Measurements from ENCODE around the gene TSACC. TPM values are rescaled to one million over a fixed set of nuclear protein-coding genes. Genes with fewer than 3 reads are reported as not detected.
"Not testable (repeated sequence)": the region's sequence is repeated elsewhere in the genome, so short reads cannot be mapped to it uniquely, and the experiment has no call there.

Gene TSACC
- total RNA-seq, 1 experiment from 2014 or later: 9.4 TPM

- not testable (repeated sequence) for DNase-seq (ENCODE audit: low spot score)
Measured at GRCh38 chr1:156346035-156346434, 7.7 kb downstream of the TSACC start.

DNA sequence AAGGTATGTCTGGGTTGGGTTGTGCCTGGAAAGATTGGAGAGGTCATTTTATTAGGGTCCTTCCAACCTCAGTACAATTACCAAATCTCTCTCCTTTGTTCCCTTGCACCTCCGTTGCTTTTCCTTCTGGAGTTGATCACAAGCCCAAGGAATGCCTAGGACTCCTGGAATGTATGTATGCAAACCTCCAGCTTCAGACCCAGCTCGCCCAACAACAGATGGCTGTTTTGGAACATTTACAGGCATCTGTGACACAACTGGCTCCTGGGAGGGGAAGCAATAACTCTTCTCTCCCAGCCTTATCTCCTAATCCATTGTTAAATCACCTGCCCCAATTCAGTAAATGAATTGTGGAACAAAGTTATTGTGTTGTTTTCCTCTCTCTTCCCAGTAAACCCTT, 8.3 kb downstream of the TSACC start:
- DNase-seq (ENCODE audit: low spot score): peak; percentile 57

DNA sequence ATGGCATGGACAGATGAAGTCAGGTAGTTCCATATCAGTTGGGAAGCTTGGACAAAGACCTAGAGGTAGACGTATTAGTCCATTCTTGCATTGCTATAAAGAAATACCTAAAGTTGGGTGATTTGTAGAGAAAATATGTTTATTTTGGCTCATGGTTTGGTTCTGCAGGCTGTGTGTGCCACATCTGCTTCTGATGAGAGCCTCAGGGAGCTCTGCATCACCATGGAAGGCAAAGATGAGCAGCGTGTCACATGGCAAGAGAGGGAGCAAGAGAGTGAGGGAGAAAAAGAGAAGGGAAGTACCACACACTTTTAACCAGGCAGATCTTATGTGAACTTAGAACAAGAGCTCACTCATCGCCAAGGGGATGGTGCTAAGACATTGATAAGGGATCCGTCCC, 9.0 kb downstream of the TSACC start:
- no peak for DNase-seq (ENCODE audit: low spot score)

DNA sequence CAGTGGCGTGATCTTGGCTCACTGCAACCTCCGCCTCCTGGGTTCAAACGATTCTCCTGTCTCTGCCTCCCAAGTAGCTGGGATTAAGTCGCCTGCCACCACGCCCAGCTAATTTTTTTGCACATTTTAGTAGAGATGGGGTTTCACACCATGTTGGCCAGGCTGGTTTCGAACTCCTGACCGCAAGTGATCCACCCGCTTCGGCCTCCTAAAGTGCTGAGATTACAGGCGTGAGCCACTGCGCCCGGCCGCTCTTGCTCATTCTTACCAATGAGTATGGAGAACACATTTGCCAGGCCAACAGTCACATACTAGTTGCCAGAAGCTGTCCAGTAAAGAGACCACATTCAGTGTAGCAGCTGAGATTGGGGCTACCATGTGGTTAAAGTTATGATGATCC, 14.2 kb downstream of the TSACC start:
- DNase-seq (ENCODE audit: low spot score): not testable (repeated sequence)

DNA sequence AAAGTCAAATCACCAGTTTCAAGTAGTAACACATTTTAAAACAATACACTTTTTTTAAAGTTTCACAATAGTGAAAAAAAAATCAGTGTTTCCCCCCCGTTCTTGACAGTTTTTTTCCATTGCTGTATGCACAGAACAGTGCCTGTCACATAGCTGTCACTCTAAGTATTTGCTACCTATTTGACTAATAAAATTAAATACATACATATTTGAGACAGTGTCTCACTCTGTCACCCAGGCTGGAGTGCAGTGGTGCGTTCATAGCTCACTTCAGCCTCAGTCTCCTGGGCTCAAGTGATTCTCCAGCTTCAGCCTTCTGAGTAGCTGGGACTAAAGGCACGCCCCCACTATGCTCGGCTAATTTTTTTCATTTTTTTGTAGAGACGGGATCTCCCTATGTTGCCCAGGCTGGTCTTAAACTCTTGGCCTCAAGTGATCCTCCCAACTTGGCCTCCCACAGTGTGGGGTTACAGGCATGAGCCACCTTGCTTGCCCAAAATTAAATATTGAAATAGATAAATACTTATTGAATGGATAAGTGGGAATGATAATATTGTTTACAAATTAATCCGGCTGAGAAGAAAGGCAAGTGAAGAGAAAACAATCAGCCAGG, 18.0 kb downstream of the TSACC start:
- no peak for DNase-seq (ENCODE audit: low spot score)

GRCh38 chr1:156356875-156357534, 18.7 kb downstream of the TSACC start:
- DNase-seq (ENCODE audit: low spot score): no peak

- no peak for DNase-seq (ENCODE audit: low spot score)
Measured at GRCh38 chr1:156357977-156358376, 19.7 kb downstream of the TSACC start.

GRCh38 chr1:156358641-156359040, 20.3 kb downstream of the TSACC start:
- no peak for DNase-seq (ENCODE audit: low spot score)

- no peak for DNase-seq (ENCODE audit: low spot score)
Measured at GRCh38 chr1:156359249-156359648, 20.9 kb downstream of the TSACC start.

DNA sequence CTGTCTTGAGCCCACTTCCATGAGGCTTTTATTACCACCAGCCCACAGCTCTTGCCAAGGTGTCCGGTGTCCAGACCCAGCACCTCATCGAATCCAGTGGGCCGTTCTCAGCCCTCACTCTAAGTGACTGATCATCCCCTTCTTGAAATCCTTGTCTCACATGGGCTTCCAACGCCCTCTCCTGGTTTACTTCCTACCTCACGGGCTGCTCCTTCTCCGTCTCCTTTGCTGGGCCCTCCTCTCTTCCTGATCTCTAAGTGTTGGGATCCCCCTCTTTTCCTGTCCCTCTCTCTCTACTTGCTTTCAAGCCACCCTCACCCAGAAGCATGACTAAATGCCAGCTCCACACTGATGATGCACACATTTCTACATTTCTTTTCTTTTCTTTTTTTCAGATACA, 21.6 kb downstream of the TSACC start:
- DNase-seq (ENCODE audit: low spot score): peak; percentile 59

DNA sequence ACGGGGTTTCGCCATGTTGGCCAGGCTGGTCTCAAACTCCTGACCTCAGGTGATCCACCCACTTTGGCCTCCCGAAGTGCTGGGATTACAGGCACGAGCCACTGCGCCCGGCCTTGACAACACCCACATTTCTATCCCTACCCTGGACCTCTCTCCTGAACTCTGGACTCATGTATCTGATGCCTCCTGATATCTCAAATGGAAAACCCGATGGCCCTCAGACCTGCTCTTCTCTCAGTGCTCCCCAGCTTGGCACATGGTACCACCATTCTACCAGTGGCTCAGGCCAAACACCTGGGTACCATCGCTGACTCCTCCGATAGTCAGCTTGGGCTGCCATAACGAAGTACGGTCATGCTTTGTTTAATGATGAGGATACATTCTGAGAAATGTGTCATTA, 22.2 kb downstream of the TSACC start:
- DNase-seq (ENCODE audit: low spot score): no peak

- no peak for DNase-seq (ENCODE audit: low spot score)
Measured at GRCh38 chr1:156365754-156366153, 27.4 kb downstream of the TSACC start.

DNA sequence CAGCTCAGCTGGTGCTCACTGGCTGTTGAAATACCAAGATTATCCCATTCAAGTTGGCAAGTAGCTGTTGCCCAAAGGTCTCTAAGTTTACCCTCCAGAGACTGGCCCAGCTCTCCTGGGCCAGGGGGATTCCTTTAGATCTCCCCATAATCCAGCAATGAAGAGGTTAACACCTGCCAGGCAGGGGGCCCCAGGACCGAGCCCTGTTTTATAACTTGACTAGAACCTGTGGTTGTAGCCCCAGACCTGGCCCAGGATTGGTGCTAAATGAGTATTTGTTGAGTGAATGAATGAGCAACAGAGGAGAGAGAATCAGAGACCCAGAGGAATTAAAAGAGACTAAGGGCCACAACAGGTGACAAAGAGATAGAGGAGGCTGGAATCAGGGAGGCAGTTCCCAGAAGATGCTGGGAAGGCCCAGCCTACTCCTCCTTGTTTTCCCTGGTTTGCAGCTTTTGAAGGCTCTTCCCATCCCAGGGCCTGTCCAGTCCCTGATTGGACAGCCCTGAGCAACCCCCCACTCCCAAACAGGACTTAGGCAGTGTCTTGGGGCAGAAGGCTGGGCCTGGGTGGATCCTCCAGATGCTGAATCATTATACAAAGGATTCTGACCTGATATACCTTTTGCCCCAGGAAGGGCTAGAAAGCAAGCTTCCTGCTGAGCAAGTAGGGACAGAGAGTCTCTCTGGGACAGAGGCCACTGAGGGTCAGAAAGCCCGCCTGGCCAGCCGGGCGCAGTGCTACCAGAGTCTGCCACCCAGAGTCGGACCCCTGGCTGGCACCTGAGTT, 28.2 kb downstream of the TSACC start:
- no peak for DNase-seq (ENCODE audit: low spot score)

GRCh38 chr1:156367383-156368156, 29.2 kb downstream of the TSACC start:
- no peak for DNase-seq (ENCODE audit: low spot score)

- DNase-seq (ENCODE audit: low spot score): no peak
Measured at GRCh38 chr1:156368157-156368658, 29.9 kb downstream of the TSACC start.

GRCh38 chr1:156368889-156369684, 30.8 kb downstream of the TSACC start, which contains the start of gene RHBG:
RHBG (plus strand) TSS chr1:156369211; CDS start chr1:156369250, 39 bp downstream.
- DNase-seq (ENCODE audit: low spot score): peak; percentile 31

GRCh38 chr1:156369685-156370286, 31.5 kb downstream of the TSACC start:
- not testable (repeated sequence) for DNase-seq (ENCODE audit: low spot score)

DNA sequence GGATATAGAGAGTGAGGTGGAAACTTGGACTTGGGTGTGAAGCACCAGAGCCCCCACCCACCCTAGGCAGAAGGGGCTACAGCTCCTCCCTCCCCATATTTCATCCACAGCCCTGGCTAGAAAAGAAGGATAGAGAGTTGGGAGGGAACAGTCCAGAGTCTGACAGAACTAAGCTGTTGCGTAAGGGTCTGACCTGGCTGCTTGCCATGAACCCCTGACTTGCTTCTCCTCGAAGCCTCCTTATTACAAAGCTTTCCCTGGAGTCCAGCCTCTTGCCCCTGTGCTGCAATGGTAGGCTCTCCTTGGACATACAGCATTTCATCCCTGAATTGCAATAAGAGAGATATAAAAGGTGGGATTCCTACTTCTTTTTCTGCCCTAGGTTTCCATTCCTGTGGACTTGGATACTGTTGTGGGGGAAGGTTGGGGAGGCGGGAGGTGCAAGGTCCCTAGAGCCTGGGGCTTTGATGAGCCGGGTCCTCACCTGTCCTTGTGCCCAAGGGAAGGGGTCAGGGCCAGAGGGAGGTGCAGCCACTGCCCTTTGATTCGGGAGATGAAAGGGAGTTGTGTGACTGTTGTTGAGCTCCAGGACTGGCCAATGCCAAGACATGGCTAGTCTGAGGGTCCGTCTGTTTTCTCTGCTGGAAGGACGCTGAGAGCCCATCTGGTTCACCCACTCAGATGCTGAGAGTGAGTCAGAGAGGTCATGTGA, 33.4 kb downstream of the TSACC start:
- peak; percentile 35 for DNase-seq (ENCODE audit: low spot score)

DNA sequence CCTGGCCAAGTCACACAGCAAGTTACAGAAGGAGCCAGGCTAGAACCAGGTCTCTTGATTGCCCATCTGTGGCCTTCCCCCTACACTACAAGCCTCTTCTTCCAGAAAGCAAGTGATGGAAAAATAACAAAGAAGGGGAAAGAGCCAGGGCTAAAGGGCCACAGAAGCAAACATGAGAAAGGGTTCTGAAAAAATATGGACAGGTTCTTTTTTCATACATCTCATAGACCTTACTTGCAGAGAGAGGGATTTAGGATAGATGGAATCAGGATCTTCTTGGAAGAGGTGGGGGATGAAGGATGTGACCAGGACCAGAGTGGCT, 33.9 kb downstream of the TSACC start:
- DNase-seq (ENCODE audit: low spot score): no peak

GRCh38 chr1:156372876-156373275, 34.5 kb downstream of the TSACC start:
- DNase-seq (ENCODE audit: low spot score): no peak
